ENCODE measurements around the gene WFDC9. TPM values are rescaled to one million over a fixed set of nuclear protein-coding genes. Genes with fewer than 3 reads are reported as not detected.
"Not testable (repeated sequence)": the region's sequence is repeated elsewhere in the genome, so short reads cannot be mapped to it uniquely, and the experiment has no call there.

WFDC9 gene
- not detected in 2 replicates for total RNA-seq (2014; rRNA removed; shearing (Covaris generic))

DNA sequence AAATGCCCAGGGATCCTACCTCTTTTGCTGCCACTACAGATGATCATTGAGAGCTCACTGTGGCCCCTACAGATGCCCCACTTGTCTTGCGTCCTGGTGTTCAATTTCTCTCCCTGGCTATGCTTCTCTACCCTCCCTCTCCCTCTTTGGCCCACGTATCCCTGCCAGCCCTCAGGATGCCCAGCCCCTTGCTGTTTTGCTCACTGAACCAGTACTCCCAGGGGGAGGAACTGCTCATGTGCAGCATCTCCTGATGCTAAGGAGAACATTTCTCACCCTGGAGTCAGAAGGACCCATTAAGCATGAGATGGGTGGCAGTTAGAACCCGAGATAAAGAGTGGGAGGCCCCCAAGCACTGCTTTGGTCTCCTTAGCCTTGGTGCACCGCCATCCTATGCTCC, at the start of gene WFDC9:
WFDC9 (minus strand) TSS at position 101 of the 400 bp plus-strand sequence. CDS start 21,103 bp downstream, outside the sequence.
- no peak for DNase-seq (ENCODE audit: low read depth)

DNA sequence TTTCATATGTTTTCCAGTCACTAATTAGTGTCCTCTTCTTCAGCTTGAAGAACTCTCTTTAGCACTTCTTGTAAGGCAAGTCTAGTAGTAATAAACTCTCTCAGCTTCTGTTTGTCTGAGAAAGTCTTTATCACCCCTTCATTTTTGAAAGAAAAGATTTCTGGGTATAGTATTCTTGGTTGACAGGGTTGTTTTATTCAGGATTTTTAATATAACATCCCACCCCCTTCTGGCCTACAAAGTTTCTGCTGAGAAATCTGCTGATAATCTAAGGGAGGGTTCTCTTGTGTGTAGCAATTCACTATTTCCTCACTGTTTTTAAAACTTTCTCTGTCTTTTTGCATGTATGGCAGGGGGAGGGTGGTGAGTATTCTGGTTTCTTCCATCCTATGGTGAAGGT, 48.6 kb upstream of the WFDC9 start:
- no peak for DNase-seq (ENCODE audit: low read depth)

GRCh38 chr20:45672765-45673164, 41.7 kb upstream of the WFDC9 start:
- no peak for DNase-seq (ENCODE audit: low read depth)

DNA sequence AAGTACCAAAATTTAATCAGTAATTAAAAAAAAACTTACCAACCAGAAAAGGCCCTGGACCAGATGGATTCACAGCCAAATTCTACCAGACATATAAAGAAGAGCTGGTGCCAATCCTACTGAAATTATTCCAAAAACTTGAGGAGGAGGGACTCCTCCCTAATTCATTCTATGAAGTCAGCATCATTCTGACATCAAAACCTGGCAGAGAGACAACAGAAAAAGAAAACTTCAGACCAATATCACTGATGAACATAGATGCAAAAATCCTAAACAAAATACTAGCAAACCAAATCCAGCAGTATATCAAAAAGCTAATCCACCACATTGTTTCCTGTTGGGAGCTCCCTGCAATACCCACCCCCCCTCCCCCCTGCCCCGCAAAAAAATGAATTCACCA, 39.1 kb upstream of the WFDC9 start, which contains the start of gene WFDC11:
WFDC11 (minus strand) TSS at position 101 of the 400 bp plus-strand sequence. CDS start 19,639 bp downstream, outside the sequence.
- no peak for DNase-seq (ENCODE audit: low read depth)

DNA sequence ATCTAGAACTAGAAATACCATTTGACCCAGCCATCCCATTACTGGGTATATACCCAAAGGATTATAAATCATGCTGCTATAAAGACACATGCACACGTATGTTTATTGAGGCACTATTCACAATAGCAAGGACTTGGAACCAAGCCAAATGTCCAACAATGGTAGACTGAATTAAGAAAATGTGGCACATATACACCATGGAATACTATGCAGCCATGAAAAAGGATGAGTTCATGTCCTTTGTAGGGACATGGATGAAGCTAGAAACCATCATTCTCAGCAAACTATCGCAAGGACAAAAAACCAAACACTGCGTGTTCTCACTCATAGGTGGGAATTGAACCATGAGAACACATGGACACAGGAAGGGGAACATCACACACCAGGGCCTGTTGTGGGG, 26.0 kb upstream of the WFDC9 start:
- DNase-seq (ENCODE audit: low read depth): not testable (repeated sequence)

- not testable (repeated sequence) for DNase-seq (ENCODE audit: low read depth)
Observed at GRCh38 chr20:45651726-45652125, 20.6 kb upstream of the WFDC9 start.

DNA sequence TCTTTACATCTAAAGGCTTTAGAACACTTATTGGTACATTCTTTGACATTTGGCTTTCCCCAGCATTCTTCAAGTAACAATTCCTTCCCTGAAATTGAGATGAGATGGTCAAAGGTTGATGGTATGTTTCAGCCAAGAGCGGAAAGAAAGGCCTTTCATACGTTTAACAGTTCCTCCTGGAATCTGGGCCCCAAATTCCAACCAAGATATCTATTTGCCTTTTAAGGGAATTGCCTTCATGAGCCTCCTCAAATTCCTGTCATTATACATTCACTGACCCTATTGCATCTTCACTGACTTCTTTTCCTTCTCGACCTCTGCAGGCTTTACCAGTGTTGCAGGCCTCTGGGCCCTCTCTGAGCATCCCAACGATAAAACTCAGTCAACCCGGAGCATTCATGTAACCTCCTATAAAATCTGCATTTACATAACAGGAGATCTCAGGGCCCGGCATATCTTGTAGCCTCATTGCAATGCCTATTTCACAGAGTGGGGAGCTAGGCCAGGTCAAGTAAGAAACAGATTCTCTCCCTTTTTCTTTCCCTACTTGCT, 18.3 kb upstream of the WFDC9 start:
- DNase-seq (ENCODE audit: low read depth): no peak

- no peak for DNase-seq (ENCODE audit: low read depth)
Observed at GRCh38 chr20:45647441-45648050, 16.5 kb upstream of the WFDC9 start.

DNA sequence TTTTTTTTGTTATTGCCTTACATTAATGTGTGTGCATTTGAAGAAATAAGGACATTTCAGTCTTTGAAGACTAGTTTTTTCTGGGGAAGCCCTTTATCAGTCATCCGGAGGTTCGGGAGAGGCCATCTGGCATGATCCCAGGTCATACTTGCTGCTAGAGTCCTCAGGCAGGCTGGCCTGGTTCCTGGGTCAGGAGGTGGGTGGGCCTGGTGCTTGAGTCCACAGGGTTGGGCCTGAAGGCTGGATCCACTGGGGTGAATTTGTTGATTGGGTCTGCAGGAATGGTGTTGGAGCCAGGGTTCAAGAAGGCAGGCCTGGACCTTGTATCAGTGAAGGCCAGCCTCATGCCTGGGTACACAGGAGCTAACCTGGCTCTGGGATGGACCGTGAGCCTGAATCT, 15.8 kb upstream of the WFDC9 start:
- no peak for DNase-seq (ENCODE audit: low read depth)

DNA sequence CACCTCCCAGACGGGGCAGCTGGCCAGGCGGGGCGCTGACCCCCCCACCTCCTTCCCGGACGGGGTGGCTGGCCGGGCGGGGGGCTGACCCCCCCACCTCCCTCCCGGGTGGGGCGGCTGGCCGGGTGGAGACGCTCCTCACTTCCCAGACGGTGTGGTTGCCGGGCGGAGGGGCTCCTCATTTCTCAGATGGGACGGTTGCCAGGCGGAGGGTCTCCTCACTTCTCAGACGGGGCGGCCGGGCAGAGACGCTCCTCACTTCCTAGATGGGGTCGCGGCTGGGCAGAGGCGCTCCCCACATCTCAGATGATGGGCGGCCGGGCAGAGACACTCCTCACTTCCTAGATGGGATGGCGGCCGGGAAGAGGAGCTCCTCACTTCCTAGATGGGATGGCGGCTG, 14.8 kb upstream of the WFDC9 start:
- DNase-seq (ENCODE audit: low read depth): not testable (repeated sequence)

- not testable (repeated sequence) for DNase-seq (ENCODE audit: low read depth)
Observed at GRCh38 chr20:45641076-45641475, 10.0 kb upstream of the WFDC9 start.

GRCh38 chr20:45639687-45640086, 8.6 kb upstream of the WFDC9 start:
- DNase-seq (ENCODE audit: low read depth): no peak

DNA sequence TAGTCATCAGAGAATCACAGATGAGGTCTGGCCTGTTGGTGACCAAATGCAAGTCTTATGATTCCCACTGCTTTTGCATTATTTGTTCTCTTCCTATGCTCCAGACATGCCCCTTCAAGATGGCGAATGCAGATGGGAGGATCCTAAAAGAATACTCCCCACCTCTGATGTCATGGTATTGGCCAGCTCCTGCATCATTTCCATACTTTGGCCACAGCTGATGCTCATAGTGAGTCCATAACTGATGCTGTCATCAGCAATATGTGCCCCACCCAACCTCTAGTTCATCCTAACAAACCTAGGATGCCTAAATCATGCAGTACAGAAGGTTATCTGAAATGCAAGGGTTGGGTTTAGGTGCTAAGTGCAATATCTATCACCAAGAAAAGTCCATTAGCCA, 5.4 kb upstream of the WFDC9 start:
- no peak for DNase-seq (ENCODE audit: low read depth)

- peak; percentile 18 for DNase-seq (ENCODE audit: low read depth)
Observed at GRCh38 chr20:45630371-45630770, 713 bp downstream of the WFDC9 start.

DNA sequence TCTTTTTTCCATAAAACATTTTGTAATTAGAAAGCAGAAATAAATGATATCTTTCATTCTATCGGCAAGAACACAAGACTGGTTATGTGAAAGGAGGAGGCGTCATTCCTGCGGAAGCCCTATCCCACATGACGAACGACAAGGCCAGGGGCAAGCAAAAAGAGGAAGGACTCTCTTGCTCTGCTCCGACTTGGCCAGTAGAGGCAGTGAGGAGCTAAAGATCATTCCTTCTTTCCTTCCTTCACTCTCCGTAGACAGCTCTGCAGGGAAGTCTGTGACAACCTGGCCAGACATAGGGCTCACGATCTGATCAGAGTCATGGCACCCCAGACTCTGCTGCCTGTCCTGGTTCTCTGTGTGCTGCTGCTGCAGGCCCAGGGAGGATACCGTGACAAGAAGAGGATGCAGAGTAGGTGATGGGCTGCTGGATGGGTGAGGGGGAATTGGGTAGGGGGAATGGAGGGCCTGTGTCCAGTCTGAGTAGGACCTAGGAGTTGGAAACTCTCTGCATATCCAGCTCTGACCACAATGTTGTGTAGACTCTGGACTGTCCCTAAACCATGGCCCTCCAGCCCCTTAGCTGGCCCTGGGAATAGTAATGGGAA, 1.5 kb downstream of the WFDC9 start, which contains the start of gene WFDC10A:
WFDC10A (plus strand) TSS at position 244 of the 605 bp plus-strand sequence; CDS start at position 319, 75 bp downstream.
- peak; percentile 62 for DNase-seq (ENCODE audit: low read depth)

DNA sequence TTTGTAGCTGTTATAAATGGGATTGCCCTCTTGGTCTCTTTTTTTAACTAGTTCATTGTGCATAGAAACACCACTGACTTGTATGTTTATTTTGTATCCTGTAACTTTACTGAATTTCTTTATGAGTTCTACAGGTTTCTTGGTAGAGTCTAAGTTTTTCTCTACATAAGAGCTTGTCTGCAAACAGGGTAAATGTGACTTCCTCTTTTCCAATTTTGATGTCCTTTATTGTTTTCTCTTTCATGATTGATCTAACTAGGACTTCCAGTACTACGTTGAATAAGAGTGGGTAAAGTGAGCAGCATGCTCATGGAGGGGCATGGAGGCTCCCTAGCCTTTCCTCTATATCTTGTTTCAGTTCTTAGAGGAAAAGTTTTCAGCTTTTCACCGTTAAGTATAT, 4.5 kb downstream of the WFDC9 start:
- DNase-seq (ENCODE audit: low read depth): no peak

DNA sequence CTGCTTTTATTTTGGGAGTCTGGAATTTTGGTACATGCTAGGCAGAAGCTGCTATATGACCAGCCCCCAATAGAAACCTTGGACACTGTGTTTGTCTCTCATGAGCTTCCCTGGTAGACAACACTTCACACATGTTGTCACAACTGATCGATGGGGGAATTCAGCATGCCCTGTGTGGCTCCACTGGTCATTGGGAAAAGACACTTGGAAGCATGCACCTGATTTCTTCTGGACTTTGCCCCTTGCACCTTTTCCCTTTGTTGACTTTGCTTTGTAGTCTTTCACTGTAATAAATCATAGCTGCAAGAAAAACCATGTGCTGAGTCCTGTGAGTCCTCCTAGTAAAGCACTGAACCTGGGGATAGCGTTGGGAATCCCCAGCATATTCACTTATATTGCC, 9.5 kb downstream of the WFDC9 start:
- no peak for DNase-seq (ENCODE audit: low read depth)

DNA sequence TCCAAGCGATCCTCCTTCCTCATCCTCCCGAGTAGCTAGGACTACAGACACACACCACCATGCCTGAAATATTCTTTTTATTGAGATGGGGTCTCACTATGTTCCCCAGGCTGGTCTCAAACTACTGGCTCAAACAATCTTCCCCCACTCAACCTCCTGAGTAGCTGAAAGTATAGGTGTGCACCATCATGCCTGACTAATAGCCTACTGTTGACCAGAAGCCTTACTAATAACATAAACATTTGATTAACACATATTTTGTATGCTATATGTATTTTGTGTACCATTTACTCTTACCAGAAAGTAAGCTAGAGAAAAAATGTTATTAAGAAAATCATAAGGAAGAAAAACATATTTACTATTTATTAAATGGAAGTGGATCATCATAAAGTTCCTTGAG, 13.5 kb downstream of the WFDC9 start:
- DNase-seq (ENCODE audit: low read depth): no peak

- DNase-seq (ENCODE audit: low read depth): no peak
Observed at GRCh38 chr20:45612314-45612713, 18.8 kb downstream of the WFDC9 start.

DNA sequence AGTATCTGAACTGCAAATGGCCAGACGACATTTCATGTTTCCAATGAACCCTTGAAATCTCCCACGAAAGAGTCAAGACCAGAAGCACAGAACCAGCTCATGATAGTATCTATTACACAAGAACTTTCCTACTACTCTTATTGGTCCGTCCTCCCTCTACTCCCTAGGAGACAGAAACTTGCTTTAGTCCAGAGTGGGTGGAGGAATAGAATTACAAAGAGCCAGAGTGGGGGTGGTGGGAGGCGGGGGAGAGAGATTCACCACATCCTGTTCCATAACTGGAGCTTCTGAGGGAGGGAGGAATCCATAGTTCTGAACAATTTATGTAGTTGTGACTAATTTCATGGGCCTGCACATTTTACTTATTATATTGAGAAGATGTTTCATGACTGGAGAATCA, 20.0 kb downstream of the WFDC9 start:
- peak; percentile 62 for DNase-seq (ENCODE audit: low read depth)

DNA sequence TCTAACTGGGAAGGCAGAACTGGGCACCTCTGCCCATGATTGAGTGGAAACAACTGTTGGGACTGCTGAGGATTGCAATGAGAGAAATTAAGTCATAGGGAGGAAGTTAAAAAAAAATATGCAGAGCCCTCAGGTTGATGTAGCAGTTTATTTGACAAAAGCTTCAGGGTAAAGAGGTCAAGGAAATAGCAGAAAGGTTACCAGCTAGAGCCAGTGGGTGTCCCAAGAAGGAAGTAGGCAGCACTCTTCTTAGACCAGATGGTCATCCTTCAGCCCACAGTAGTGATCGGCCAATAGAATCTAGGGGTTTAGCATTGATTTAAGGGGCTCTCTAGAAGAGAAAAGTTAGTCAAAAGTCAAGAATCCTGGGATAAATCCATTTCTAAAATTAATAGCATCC, 23.3 kb downstream of the WFDC9 start:
- DNase-seq (ENCODE audit: low read depth): no peak

DNA sequence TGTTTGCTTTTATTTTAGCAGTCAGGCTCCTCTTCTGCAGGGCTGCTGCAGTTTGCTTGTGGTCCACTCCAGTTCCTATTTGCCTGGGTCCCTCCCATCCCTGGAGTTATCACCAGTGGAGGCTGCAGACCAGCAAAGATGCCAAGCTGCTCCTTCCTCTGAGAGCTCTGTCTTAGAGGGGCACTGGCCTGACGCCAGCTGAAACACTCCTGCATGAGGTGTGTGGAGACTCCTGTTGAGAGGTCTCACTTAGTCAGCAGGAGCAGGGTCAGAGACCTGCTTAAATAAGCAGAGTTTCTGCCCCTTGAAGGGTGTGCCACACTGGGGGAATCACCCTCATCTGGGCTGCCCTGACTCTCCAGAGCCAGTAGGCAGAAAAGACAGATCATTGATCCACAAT, 35.8 kb downstream of the WFDC9 start:
- no peak for DNase-seq (ENCODE audit: low read depth)

DNA sequence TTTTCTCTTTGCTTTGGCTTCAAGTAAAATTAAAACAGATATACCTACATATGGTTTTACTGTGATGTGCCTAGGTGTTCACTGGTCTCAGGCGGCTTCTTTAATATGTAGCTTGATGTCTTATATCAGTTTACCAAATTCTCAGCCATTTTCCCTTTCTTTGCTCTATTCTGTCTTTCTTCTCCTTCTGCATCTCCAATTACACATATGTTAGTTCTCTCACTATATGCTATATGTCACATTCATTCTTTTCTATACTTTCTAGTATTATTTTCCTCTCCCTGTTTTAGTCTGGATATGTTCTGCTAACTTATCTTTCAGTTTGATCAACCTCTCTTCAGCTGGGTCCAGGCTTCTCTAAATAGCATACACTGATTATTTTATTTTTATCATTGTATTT, 37.6 kb downstream of the WFDC9 start:
- no peak for DNase-seq (ENCODE audit: low read depth)

Data from M059J (cell line).